DOHH2 (cell line): Measurements from ENCODE around the gene BTNL2.

Source experiments
- H3F3A ChIP-seq: fragments of 200-600 bp; sonication (generic), shearing (Covaris generic); 2 replicates; pipeline ENCODE4 v1.6.0; 2016; ENCODE audit warnings: antibody characterized with exemption, mild to moderate bottlenecking; ENCODE audit not compliant: control insufficient read depth, insufficient read depth
- H3K27ac ChIP-seq: fragments of 200-600 bp; sonication (generic); 2 replicates; pipeline ENCODE4 v1.5.1; 2014; ENCODE audit warnings: low read depth, mild to moderate bottlenecking, low read length, moderate library complexity
- H3K27me3 ChIP-seq: fragments of 200-600 bp; sonication (generic); 2 replicates; pipeline ENCODE4 v1.6.1; 2014; ENCODE audit warnings: mild to moderate bottlenecking, low read length, mixed read lengths; ENCODE audit not compliant: control insufficient read depth
- H3K36me3 ChIP-seq: fragments of 200-600 bp; sonication (generic); 2 replicates; pipeline ENCODE4 v1.6.1; 2014; ENCODE audit warnings: mild to moderate bottlenecking, low read length, moderate library complexity, mixed read lengths; ENCODE audit not compliant: control insufficient read depth
- H3K4me1 ChIP-seq: fragments of 200-600 bp; sonication (generic); 2 replicates; pipeline ENCODE4 v1.6.1; 2014; ENCODE audit warnings: mild to moderate bottlenecking, low read length, mixed read lengths; ENCODE audit not compliant: control insufficient read depth
- H3K4me2 ChIP-seq: fragments of 200-600 bp; sonication (generic); 2 replicates; pipeline ENCODE4 v1.6.0; 2014; ENCODE audit warnings: mild to moderate bottlenecking, low read length, moderate library complexity
- H3K4me3 ChIP-seq: fragments of 200-600 bp; sonication (generic); 2 replicates; pipeline ENCODE4 v1.5.1; 2014; ENCODE audit warnings: mild to moderate bottlenecking, low read length, mixed read lengths
- H3K79me2 ChIP-seq: fragments of 200-600 bp; sonication (generic); 2 replicates; pipeline ENCODE4 v1.6.1; 2014; ENCODE audit warnings: mild to moderate bottlenecking, low read length, mixed read lengths; ENCODE audit not compliant: control insufficient read depth
- H3K9me2 ChIP-seq: fragments of 200-600 bp; sonication (generic); replicated peaks from 2 replicates; pipeline ENCODE4 v1.6.1; 2014; ENCODE audit warnings: mild to moderate bottlenecking, low read length, mixed read lengths; ENCODE audit not compliant: control insufficient read depth
- H3K9me3 ChIP-seq: fragments of 200-600 bp; sonication (generic); 2 replicates; pipeline ENCODE4 v1.6.1; 2014; ENCODE audit warnings: antibody characterized with exemption, low read length, mixed read lengths; ENCODE audit not compliant: control insufficient read depth, insufficient read depth
- H4K20me1 ChIP-seq: fragments of 200-600 bp; sonication (generic); 2 replicates; pipeline ENCODE4 v1.6.0; 2014; ENCODE audit warnings: low read depth, mild to moderate bottlenecking, antibody characterized with exemption, low read length, moderate library complexity; ENCODE audit not compliant: control insufficient read depth, insufficient read depth
- CTCF ChIP-seq: fragments of 200-600 bp; sonication (generic); IDR thresholded peaks from one replicate; pipeline ENCODE4 v1.5.1; 2014; ENCODE audit warnings: antibody characterized with exemption, mild to moderate bottlenecking, low read depth, low read length; ENCODE audit not compliant: poor library complexity, severe bottlenecking
- EZH2phosphoT487 ChIP-seq: fragments of 200-600 bp; sonication (generic); IDR thresholded peaks from 2 replicates; pipeline ENCODE4 v1.6.1; 2017; ENCODE audit warnings: borderline replicate concordance, mild to moderate bottlenecking, antibody characterized with exemption, low read length, moderate library complexity, mixed read lengths

BTNL2 gene

GRCh38 chr6:32355018-32355417 lies 52.0 kb downstream of the BTNL2 start:
- no peak overlapping the region for H3K4me2 ChIP-seq
- H3K27me3 ChIP-seq: no peaks in the 10 kb centered on the region
- H4K20me1 ChIP-seq: no peaks in the 10 kb centered on the region
- no peak overlapping the region for H3K4me3 ChIP-seq
- TF ChIP-seq EZH2phosphoT487 (no peak), CTCF (no peak)
- H3K27ac ChIP-seq: no peak overlapping the region
- H3K79me2 ChIP-seq: no peaks in the 10 kb centered on the region
- no peaks in the 10 kb centered on the region for H3K9me2 ChIP-seq
- no peaks in the 10 kb centered on the region for H3K36me3 ChIP-seq
- H3K9me3 ChIP-seq: no peaks in the 10 kb centered on the region
- peaks cover 4% of the 10 kb centered on the region; the same call in 1 of the 2 replicates for H3K4me1 ChIP-seq
- H3F3A ChIP-seq: no peaks in the 10 kb centered on the region

DNA sequence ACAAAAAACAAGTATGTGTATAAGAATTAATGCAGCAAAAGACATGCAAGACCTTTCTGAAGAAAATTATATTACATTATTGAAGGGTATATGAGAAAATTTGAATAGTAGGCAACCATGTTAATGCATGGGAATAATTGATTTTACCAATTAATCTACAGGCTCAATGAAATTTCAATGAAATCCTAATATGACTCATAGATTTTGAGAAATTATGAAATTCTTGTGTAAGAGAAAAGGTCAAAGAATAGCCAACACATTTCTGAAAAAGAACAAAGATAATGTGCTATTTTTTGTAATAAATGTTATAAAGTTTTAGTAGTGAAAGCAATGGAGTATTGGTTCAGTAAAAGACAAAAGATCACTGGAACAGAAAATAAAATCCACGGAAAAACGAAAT lies 53.6 kb downstream of the BTNL2 start:
- H3K9me3 ChIP-seq: no peaks in the 10 kb centered on the region
- H3K9me2 ChIP-seq: no peaks in the 10 kb centered on the region
- no peak overlapping the region for H3K27ac ChIP-seq
- H3K36me3 ChIP-seq: no peaks in the 10 kb centered on the region
- H3K4me3 ChIP-seq: no peak overlapping the region
- TF ChIP-seq CTCF (no peak), EZH2phosphoT487 (no peak)
- no peaks in the 10 kb centered on the region for H3K4me1 ChIP-seq
- H3K79me2 ChIP-seq: no peaks in the 10 kb centered on the region
- H3K4me2 ChIP-seq: no peak overlapping the region
- no peaks in the 10 kb centered on the region for H4K20me1 ChIP-seq
- no peaks in the 10 kb centered on the region for H3K27me3 ChIP-seq
- no peaks in the 10 kb centered on the region for H3F3A ChIP-seq
